Liver (tissue), 9 donors: ENCODE results near the gene MDM2. TPM values are rescaled to one million over a fixed set of nuclear protein-coding genes. Genes with fewer than 3 reads are reported as not detected.

Source experiments
- DNase-seq: peaks from one replicate; pipeline ENCODE4 v3.0.0-alpha.2; 2017; ENCODE audit warnings: low spot score
- H3K27ac ChIP-seq, 2 donors: one replicate each; pipeline ENCODE4 v1.7.0; 2013; ENCODE audit warnings: inconsistent platforms in 2 of 2, low read length in 2 of 2, control low read depth in 1 of 2, low read depth in 1 of 2, mild to moderate bottlenecking in 1 of 2
- H3K27me3 ChIP-seq, 4 donors: one replicate each; pipeline versions ENCODE4 v1.6.1 to v1.7.0; 2013; ENCODE audit warnings: low read length in 3 of 4, inconsistent platforms in 1 of 4, mild to moderate bottlenecking in 1 of 4, moderate library complexity in 1 of 4; ENCODE audit not compliant: control insufficient read depth in 4 of 4, insufficient read depth in 4 of 4
- H3K36me3 ChIP-seq, 4 donors: one replicate each; pipeline versions ENCODE4 v1.6.1 to v1.7.0; 2013; ENCODE audit warnings: low read length in 3 of 4, mild to moderate bottlenecking in 3 of 4, low read depth in 1 of 4, moderate library complexity in 1 of 4; ENCODE audit not compliant: control insufficient read depth in 4 of 4, insufficient read depth in 3 of 4
- H3K4me1 ChIP-seq, 4 donors: one replicate each; pipeline versions ENCODE4 v1.6.1 to v1.7.0; 2013; ENCODE audit warnings: low read length in 3 of 4, mild to moderate bottlenecking in 3 of 4, moderate library complexity in 1 of 4; ENCODE audit not compliant: control insufficient read depth in 4 of 4, insufficient read depth in 4 of 4
- H3K4me3 ChIP-seq, 3 donors: one replicate each; pipeline versions ENCODE4 v1.6.1 to v1.7.0; 2013; ENCODE audit warnings: low read length in 3 of 3, control low read depth in 1 of 3, low read depth in 1 of 3, mild to moderate bottlenecking in 1 of 3
- H3K9ac ChIP-seq, 2 donors: one replicate each; pipeline ENCODE4 v1.7.0; 2013; ENCODE audit warnings: low read length in 2 of 2, mild to moderate bottlenecking in 2 of 2, moderate library complexity in 2 of 2, control low read depth in 1 of 2, low read depth in 1 of 2
- H3K9me3 ChIP-seq, 4 donors: one replicate each; pipeline versions ENCODE4 v1.6.1 to v1.7.0; 2013; ENCODE audit warnings: low read length in 3 of 4; ENCODE audit not compliant: control insufficient read depth in 4 of 4
- FOXA1 ChIP-seq: IDR thresholded peaks from 2 replicates; pipeline ENCODE4 v1.6.1; 2016; ENCODE audit warnings: antibody characterized with exemption
- FOXA2 ChIP-seq: IDR thresholded peaks from 2 replicates; pipeline ENCODE4 v1.6.1; 2016; ENCODE audit warnings: antibody characterized with exemption
- GABPA ChIP-seq, 2 donors: IDR thresholded peaks in 1 of 2; conservative IDR thresholded peaks in 1 of 2; 2 replicates each; pipeline ENCODE4 v1.6.1; 2016; ENCODE audit warnings: antibody characterized with exemption in 2 of 2, mild to moderate bottlenecking in 1 of 2, moderate library complexity in 1 of 2
- HNF4A ChIP-seq, 2 donors: conservative IDR thresholded peaks; 2 replicates each; pipeline ENCODE4 v1.6.1; 2016; ENCODE audit warnings: antibody characterized with exemption in 2 of 2, mild to moderate bottlenecking in 2 of 2
- HNF4G ChIP-seq: IDR thresholded peaks from 2 replicates; pipeline ENCODE4 v1.6.1; 2016; ENCODE audit warnings: antibody characterized with exemption
- JUND ChIP-seq, 2 donors: IDR thresholded peaks; 2 replicates each; pipeline ENCODE4 v1.6.1; 2016; ENCODE audit warnings: antibody characterized with exemption in 2 of 2
- NR2F2 ChIP-seq: IDR thresholded peaks from 2 replicates; pipeline ENCODE4 v1.6.1; 2016; ENCODE audit warnings: antibody characterized with exemption
- RAD21 ChIP-seq, 2 donors: IDR thresholded peaks; 2 replicates each; pipeline ENCODE4 v1.6.1; 2016; ENCODE audit warnings: antibody characterized with exemption in 2 of 2, mild to moderate bottlenecking in 2 of 2
- RXRA ChIP-seq, 2 donors: IDR thresholded peaks; 2 replicates each; pipeline ENCODE4 v1.6.1; 2017 to 2018; ENCODE audit warnings: antibody characterized with exemption in 2 of 2, mild to moderate bottlenecking in 1 of 2
- SP1 ChIP-seq: IDR thresholded peaks from 2 replicates; pipeline ENCODE4 v1.6.1; 2018; ENCODE audit warnings: antibody characterized with exemption, mild to moderate bottlenecking
- TAF1 ChIP-seq: conservative IDR thresholded peaks from 2 replicates; pipeline ENCODE4 v1.6.1; 2016; ENCODE audit warnings: antibody characterized with exemption, mild to moderate bottlenecking
- WGBS: extraction: QIAGEN DNeasy Blood & Tissue Kit; methylation state at CpG from one replicate; pipeline ENCODE4 v1.1.7; 2013; 5-methylcytosine and 5-hydroxymethylcytosine counted together
- polyA plus RNA-seq, 2 donors: library from polyadenylated mRNA; stranded (reverse) in 1 of 2; unstranded in 1 of 2; fragments of 200-250 nt in 1 of 2; fragments of >200 nt in 1 of 2; fragmentation: Nextera tagmentation in 1 of 2; extraction: Ambion mirVana in 1 of 2; gene quantifications; one replicate each; pipeline versions ENCODE4 v1.2.1 to v1.2.3, GENCODE V29; 2013 to 2015
- total RNA-seq, 2 donors: library from RNA; depleted of rRNA; stranded (reverse); fragments of >200 nt; gene quantifications; one replicate each; pipeline ENCODE4 v1.2.3, GENCODE V29; 2014
- TF ChIP-seq, protein P1 (sequence below): IDR thresholded peaks from 2 replicates; pipeline ENCODE4 v1.6.1; 2016; ENCODE audit warnings: antibody characterized with exemption
- TF ChIP-seq, protein P2 (sequence below): IDR thresholded peaks from 2 replicates; pipeline ENCODE4 v1.6.1; 2016; ENCODE audit warnings: antibody characterized with exemption, mild to moderate bottlenecking
- TF ChIP-seq, protein P3 (sequence below): IDR thresholded peaks from 2 replicates; pipeline ENCODE4 v1.6.1; 2016; ENCODE audit warnings: antibody characterized with exemption
- TF ChIP-seq, protein P4 (sequence below): fragments of 150-350 bp; IDR thresholded peaks from 2 replicates; pipeline ENCODE4 v1.5.1; 2017; ENCODE audit warnings: improper control_type of control experiment, low read depth, low read length; ENCODE audit not compliant: missing input control
- donor health status: healthy.
- donor health status: healthy.
- donor health status: healthy.
- donor health status: healthy.
- donor health status: healthy.

The MDM2 gene
- total and polyA plus RNA-seq, 4 donors, result 10.1 to 69.4 (median 36.9) TPM

DNA sequence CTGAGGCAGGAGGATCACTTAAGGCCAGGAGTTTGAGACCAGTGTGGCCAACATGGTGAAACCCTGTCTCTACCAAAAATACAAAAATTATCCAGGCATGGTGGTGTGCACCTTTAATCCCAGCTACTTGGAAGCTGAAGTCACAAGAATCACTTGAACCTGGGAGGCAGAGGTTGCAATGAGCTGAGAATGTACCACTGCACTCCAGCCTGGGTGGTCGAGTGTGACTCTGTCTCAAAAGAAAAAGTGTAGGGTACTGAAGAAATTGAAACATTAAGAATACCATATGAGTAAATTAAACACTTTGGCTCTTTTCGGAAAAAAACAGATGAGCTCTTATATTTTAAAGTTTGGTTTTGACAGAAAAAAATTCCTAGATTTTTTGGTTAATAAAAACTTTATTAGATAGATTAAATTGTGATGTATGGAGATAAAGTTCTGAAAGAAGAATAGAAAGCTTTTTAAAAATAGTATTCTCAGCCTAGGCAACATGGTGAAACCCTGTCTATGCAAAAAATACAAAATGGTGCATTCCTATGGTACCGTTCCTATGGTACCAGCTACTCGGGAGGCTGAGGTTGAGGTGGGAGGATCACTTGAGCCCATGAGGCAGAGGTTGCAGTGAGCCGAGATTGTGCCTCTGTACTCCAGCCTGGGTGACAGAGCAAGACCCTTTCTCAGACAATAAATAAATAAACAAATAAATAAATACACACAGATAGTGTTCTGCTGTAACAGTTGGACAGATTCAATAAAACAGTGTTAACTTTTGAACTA is 20.1 kb downstream of the MDM2 start:
- no peak for TF ChIP-seq JUND (IDR thresholded peaks at IDR 0.05)
- no peak for TF ChIP-seq HNF4G
- no peak for TF ChIP-seq GABPA (IDR thresholded peaks at IDR 0.05 in 1 of 2, conservative IDR thresholded peaks at IDR 0.05 in 1 of 2)
- TF ChIP-seq, protein P1, sequence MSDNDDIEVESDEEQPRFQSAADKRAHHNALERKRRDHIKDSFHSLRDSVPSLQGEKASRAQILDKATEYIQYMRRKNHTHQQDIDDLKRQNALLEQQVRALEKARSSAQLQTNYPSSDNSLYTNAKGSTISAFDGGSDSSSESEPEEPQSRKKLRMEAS, result no peak
- TF ChIP-seq HNF4A (conservative IDR thresholded peaks at IDR 0.05), result no peak
- no peak for TF ChIP-seq NR2F2
- TF ChIP-seq, protein P2, sequence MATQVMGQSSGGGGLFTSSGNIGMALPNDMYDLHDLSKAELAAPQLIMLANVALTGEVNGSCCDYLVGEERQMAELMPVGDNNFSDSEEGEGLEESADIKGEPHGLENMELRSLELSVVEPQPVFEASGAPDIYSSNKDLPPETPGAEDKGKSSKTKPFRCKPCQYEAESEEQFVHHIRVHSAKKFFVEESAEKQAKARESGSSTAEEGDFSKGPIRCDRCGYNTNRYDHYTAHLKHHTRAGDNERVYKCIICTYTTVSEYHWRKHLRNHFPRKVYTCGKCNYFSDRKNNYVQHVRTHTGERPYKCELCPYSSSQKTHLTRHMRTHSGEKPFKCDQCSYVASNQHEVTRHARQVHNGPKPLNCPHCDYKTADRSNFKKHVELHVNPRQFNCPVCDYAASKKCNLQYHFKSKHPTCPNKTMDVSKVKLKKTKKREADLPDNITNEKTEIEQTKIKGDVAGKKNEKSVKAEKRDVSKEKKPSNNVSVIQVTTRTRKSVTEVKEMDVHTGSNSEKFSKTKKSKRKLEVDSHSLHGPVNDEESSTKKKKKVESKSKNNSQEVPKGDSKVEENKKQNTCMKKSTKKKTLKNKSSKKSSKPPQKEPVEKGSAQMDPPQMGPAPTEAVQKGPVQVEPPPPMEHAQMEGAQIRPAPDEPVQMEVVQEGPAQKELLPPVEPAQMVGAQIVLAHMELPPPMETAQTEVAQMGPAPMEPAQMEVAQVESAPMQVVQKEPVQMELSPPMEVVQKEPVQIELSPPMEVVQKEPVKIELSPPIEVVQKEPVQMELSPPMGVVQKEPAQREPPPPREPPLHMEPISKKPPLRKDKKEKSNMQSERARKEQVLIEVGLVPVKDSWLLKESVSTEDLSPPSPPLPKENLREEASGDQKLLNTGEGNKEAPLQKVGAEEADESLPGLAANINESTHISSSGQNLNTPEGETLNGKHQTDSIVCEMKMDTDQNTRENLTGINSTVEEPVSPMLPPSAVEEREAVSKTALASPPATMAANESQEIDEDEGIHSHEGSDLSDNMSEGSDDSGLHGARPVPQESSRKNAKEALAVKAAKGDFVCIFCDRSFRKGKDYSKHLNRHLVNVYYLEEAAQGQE, result no peak
- TF ChIP-seq, protein P3, sequence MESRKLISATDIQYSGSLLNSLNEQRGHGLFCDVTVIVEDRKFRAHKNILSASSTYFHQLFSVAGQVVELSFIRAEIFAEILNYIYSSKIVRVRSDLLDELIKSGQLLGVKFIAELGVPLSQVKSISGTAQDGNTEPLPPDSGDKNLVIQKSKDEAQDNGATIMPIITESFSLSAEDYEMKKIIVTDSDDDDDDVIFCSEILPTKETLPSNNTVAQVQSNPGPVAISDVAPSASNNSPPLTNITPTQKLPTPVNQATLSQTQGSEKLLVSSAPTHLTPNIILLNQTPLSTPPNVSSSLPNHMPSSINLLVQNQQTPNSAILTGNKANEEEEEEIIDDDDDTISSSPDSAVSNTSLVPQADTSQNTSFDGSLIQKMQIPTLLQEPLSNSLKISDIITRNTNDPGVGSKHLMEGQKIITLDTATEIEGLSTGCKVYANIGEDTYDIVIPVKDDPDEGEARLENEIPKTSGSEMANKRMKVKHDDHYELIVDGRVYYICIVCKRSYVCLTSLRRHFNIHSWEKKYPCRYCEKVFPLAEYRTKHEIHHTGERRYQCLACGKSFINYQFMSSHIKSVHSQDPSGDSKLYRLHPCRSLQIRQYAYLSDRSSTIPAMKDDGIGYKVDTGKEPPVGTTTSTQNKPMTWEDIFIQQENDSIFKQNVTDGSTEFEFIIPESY, result no peak
- no peak for TF ChIP-seq FOXA1
- no peak for TF ChIP-seq FOXA2
- TF ChIP-seq, protein P4, sequence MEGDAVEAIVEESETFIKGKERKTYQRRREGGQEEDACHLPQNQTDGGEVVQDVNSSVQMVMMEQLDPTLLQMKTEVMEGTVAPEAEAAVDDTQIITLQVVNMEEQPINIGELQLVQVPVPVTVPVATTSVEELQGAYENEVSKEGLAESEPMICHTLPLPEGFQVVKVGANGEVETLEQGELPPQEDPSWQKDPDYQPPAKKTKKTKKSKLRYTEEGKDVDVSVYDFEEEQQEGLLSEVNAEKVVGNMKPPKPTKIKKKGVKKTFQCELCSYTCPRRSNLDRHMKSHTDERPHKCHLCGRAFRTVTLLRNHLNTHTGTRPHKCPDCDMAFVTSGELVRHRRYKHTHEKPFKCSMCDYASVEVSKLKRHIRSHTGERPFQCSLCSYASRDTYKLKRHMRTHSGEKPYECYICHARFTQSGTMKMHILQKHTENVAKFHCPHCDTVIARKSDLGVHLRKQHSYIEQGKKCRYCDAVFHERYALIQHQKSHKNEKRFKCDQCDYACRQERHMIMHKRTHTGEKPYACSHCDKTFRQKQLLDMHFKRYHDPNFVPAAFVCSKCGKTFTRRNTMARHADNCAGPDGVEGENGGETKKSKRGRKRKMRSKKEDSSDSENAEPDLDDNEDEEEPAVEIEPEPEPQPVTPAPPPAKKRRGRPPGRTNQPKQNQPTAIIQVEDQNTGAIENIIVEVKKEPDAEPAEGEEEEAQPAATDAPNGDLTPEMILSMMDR, result no peak
- no peak for TF ChIP-seq SP1
- H3K9me3 ChIP-seq, result no peaks in the 10 kb centered on the region
- H3K27ac ChIP-seq, result no peak overlapping the region
- H3K27me3 ChIP-seq, result no peaks in the 10 kb centered on the region
- peaks cover 9 to 55% (median 46%) of the 10 kb centered on the region in 4 donors for H3K36me3 ChIP-seq
- H3K9ac ChIP-seq, result no peak overlapping the region
- no peak overlapping the region for H3K4me3 ChIP-seq
- 92% methylated on average over 5 of the region's 5 CpGs for WGBS
- no peaks in the 10 kb centered on the region for H3K4me1 ChIP-seq
- no peak for DNase-seq

DNA sequence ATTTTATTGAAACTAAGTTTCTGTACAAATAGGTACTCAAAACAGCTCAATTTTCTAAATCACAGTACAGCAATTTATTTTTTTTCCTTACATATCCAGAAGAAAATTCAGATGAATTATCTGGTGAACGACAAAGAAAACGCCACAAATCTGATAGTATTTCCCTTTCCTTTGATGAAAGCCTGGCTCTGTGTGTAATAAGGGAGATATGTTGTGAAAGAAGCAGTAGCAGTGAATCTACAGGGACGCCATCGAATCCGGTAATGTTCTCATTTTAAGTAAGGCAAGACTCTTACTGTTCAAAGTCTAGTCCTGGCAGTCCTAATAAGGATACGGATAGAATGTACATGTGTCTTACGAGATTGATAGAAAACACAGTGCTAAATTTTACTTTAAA is 20.7 kb downstream of the MDM2 start:
- 87% methylated on average over 7 of the region's 7 CpGs for WGBS
- Histone ChIP-seq H3K4me1 (no peaks in the 10 kb centered on the region), H3K9ac (no peak overlapping the region), H3K9me3 (no peaks in the 10 kb centered on the region), H3K36me3 (peaks cover 9 to 52% (median 42%) of the 10 kb centered on the region in 4 donors), H3K27ac (no peak overlapping the region), H3K4me3 (no peak overlapping the region), H3K27me3 (no peaks in the 10 kb centered on the region)
- no peak for TF ChIP-seq NR2F2
- TF ChIP-seq, protein P4, result no peak
- no peak for TF ChIP-seq RAD21 (IDR thresholded peaks at IDR 0.05)
- TF ChIP-seq FOXA1, result no peak
- no peak for TF ChIP-seq HNF4A (conservative IDR thresholded peaks at IDR 0.05)
- TF ChIP-seq FOXA2, result no peak
- TF ChIP-seq GABPA (IDR thresholded peaks at IDR 0.05 in 1 of 2, conservative IDR thresholded peaks at IDR 0.05 in 1 of 2), result no peak
- no peak for TF ChIP-seq HNF4G
- no peak for TF ChIP-seq RXRA (IDR thresholded peaks at IDR 0.05)
- TF ChIP-seq TAF1, result no peak
- TF ChIP-seq SP1, result no peak
- TF ChIP-seq JUND (IDR thresholded peaks at IDR 0.05), result no peak
- DNase-seq, result no peak
